GM13976 (cell line): ENCODE data around the gene HS3ST1.

Experiments used
- DNase-seq: peaks from one replicate; pipeline ENCODE4 v3.0.0; 2012; ENCODE audit warnings: low spot score
- in situ Hi-C: fragments of 300-500 bp; cut with MboI; formaldehyde crosslinking; loops from one replicate; pipeline ENCODE4 v1.12.0; 2022; ENCODE audit warnings: low sequenced_read_pairs, mixed read lengths, inconsistent platforms; ENCODE audit not compliant: unreplicated experiment
- TF ChIP-seq, protein P1 (sequence below): IDR thresholded peaks from 2 replicates; pipeline ENCODE4 v1.5.1; 2012; ENCODE audit warnings: borderline replicate concordance, mild to moderate bottlenecking; ENCODE audit not compliant: insufficient read depth; ENCODE audit errors: extremely low read depth, missing control alignments, control extremely low read depth

The HS3ST1 gene

DNA sequence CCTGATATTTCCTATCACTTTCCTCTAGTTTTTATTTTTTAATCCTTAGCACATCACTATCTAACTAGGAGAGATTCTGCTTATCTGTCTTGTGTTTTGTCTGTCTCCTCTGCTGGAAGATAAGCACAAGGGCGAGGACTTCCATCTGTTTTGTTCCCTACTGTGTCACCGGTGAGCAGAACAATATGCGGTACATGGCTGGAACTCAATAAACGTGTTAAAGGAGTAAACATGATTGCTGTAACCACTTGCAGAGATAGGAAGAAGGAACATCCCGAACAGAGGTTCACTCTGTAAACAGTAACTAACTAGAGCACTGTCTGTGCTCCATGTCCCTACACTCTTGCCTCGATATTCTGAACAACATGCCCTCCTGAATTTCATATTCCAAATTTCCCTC is 5.2 kb downstream of the HS3ST1 start:
- DNase-seq = no peak
- TF ChIP-seq, protein P1, sequence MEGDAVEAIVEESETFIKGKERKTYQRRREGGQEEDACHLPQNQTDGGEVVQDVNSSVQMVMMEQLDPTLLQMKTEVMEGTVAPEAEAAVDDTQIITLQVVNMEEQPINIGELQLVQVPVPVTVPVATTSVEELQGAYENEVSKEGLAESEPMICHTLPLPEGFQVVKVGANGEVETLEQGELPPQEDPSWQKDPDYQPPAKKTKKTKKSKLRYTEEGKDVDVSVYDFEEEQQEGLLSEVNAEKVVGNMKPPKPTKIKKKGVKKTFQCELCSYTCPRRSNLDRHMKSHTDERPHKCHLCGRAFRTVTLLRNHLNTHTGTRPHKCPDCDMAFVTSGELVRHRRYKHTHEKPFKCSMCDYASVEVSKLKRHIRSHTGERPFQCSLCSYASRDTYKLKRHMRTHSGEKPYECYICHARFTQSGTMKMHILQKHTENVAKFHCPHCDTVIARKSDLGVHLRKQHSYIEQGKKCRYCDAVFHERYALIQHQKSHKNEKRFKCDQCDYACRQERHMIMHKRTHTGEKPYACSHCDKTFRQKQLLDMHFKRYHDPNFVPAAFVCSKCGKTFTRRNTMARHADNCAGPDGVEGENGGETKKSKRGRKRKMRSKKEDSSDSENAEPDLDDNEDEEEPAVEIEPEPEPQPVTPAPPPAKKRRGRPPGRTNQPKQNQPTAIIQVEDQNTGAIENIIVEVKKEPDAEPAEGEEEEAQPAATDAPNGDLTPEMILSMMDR = no peak
- in situ Hi-C loops = loop anchor here (10.0 kb wide), 1 partner anchor 679 kb away; no protein-coding TSS in a partner anchor

DNA sequence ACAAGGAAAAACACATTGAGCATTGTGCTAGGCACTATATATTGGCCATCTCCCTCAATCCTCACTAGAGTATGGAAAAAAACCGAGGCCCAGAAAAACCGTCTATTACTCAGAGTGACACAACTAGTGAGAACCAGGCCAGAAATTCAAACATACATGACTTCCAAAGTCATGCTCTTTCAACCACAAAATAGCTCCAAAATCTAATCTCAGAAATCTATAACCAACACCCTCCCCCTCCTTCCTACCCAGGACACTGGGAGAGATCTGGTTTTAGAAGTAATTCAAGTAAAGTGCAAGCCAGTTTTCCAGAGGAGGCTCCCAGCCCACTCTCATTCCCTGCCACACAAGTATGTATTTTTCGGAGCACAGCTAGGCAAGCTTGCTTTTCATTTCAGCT is 7.6 kb downstream of the HS3ST1 start:
- in situ Hi-C loops = loop anchor here (10.0 kb wide), 1 partner anchor 676 kb away; no protein-coding TSS in a partner anchor
- TF ChIP-seq, protein P1 = no peak
- DNase-seq = no peak

DNA sequence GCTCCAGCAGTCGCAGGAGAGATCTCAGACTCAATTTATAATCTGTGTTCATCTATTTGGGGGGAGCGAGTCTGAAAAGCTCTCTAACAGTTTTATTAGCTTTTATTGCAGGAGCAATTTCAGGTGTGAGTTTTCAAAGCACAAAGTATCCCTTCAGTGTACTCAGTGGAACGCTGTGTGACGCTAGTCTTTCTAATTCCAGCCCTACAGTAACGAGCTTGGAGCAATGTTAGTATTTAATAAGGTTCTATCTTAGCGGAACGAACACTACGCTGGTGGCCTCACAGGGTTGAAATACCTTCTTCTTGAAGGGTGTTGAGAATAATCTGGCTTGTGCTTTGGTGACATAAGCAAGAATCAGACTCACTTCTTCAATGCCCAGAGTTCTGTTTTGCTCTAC is 8.4 kb downstream of the HS3ST1 start:
- in situ Hi-C loops = loop anchor here (10.0 kb wide), 1 partner anchor 676 kb away; no protein-coding TSS in a partner anchor
- TF ChIP-seq, protein P1 = no peak
- no peak for DNase-seq

DNA sequence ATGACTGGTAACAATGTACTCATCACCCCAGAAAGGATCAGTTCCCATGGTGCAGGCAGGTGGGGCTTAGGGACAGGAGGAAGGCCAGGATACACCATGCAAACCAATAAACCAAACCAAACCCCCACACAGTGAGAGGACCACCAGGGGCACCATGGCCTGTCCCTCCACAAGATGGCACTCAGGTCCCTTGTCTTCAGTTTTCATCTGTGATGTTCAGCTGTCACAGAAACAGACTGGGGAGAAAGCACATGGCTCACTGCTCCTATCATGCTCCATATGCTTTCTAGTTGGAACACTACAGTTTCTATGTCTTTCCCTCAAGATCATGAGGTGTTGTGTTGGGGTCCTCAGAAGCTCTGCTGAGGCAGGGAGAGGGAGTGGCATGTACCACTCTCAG is 10.1 kb downstream of the HS3ST1 start:
- in situ Hi-C loops = loop anchor here (10.0 kb wide), 1 partner anchor 844 kb away; no protein-coding TSS in a partner anchor
- no peak for DNase-seq
- TF ChIP-seq, protein P1 = no peak

DNA sequence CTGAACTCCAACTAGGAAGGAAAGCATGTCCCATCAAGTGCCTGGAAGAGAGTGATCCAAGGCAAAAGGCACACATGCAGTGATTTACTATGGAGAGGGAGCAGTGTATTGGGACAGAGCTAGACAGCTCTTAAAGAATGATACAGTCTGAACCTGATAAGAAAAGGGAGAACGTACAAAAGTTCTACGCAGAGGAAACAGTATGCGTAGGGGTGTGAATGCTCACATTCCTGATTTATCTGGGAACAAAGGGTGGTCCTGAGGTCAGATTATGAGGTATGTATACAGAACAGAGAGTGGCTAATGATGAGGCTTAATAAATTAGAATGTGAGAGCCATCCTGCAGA is 12.0 kb downstream of the HS3ST1 start:
- in situ Hi-C loops = loop anchor here (10.0 kb wide), 1 partner anchor 842 kb away; no protein-coding TSS in a partner anchor
- TF ChIP-seq, protein P1 = no peak

DNA sequence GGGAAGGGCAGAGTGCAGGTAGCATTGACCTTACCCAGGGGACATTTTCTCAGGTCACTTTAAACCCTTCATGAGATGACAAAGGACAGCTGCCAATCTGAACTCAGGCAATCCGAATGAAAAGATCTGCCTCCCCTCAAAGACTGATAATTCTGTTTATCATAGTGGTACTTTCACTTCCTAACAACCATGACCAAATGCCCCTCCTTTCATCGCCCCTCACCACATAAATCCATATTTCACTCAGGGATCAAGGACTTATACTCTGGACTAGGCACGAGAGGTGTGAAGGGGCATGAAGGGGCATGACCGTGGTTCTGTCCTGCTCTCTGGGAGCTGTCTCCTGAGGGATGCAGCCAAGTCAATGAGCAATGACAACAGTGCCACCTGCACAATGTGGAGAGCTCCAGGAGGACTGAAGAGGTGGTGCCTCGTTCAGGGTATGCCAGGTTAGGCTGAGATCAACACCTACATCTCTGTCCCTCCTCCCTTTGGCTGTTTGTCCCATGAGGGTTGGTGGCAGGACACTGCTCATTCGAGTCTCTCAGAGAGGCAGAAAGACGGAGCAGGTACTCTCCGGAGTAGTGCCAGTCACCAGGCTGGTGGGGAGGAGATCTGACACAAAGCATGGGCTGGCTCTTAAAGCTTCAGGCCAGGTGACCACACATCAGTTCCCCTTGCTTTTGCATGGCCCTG is 12.5 kb downstream of the HS3ST1 start:
- DNase-seq = no peak
- in situ Hi-C loops = loop anchor here (10.0 kb wide), 1 partner anchor 841 kb away; no protein-coding TSS in a partner anchor
- TF ChIP-seq, protein P1 = no peak

More for the DNA sequence above, 12.0 kb downstream of the HS3ST1 start:
- DNase-seq = no peak
